ENCODE measurements around the gene UFSP1.
A peak's percentile ranks its signal among the peaks of the same experiment; 100 is the strongest.

The UFSP1 gene

GRCh38 chr7:100894860-100895700 is 5.6 kb upstream of the UFSP1 start:
- peak; percentile 64 for DNase-seq

GRCh38 chr7:100893910-100894721 is 4.6 kb upstream of the UFSP1 start:
- no peak for DNase-seq

GRCh38 chr7:100893318-100893895 is 3.9 kb upstream of the UFSP1 start:
- no peak for DNase-seq

- DNase-seq: no peak
Observed at GRCh38 chr7:100892364-100893317, 3.1 kb upstream of the UFSP1 start.

GRCh38 chr7:100891568-100892247 is 2.2 kb upstream of the UFSP1 start:
- no peak for DNase-seq

- no peak for DNase-seq
Observed at GRCh38 chr7:100890653-100891567, 1.4 kb upstream of the UFSP1 start.

GRCh38 chr7:100888291-100888987 is 1.1 kb downstream of the UFSP1 start:
- DNase-seq: no peak

GRCh38 chr7:100887516-100888290 is 1.8 kb downstream of the UFSP1 start:
- peak; percentile 50 for DNase-seq

- no peak for DNase-seq
Observed at GRCh38 chr7:100886936-100887515, 2.5 kb downstream of the UFSP1 start.

- no peak for DNase-seq
Observed at GRCh38 chr7:100886142-100886935, 3.2 kb downstream of the UFSP1 start.

GRCh38 chr7:100885440-100886141 is 3.9 kb downstream of the UFSP1 start:
- no peak for DNase-seq

GRCh38 chr7:100884736-100885439 is 4.6 kb downstream of the UFSP1 start:
- DNase-seq: peak; percentile 44

GRCh38 chr7:100882785-100883526 is 6.6 kb downstream of the UFSP1 start:
- DNase-seq: no peak

- no peak for DNase-seq
Observed at GRCh38 chr7:100882201-100882600, 7.3 kb downstream of the UFSP1 start.

GRCh38 chr7:100881136-100881535 is 8.4 kb downstream of the UFSP1 start:
- DNase-seq: no peak

- DNase-seq: no peak
Observed at GRCh38 chr7:100880645-100881044, 8.9 kb downstream of the UFSP1 start.
